Keratinocyte (primary cell): ENCODE data around the gene ARHGAP18.

Experiments used
- CTCF ChIP-seq, 3 experiments: IDR thresholded peaks in 1 of 3; conservative IDR thresholded peaks in 1 of 3; optimal IDR thresholded peaks in 1 of 3; 2 replicates in 2 of 3; 3 replicates in 1 of 3; pipeline versions ENCODE3 to v1.5.1; 2011; ENCODE audit warnings: low read length in 3 of 3, mild to moderate bottlenecking in 3 of 3, moderate library complexity in 2 of 3, control low read depth in 1 of 3, inconsistent platforms in 1 of 3; ENCODE audit not compliant: insufficient read depth in 2 of 3; ENCODE audit errors: extremely low read depth in 1 of 3
- EZH2 ChIP-seq: IDR thresholded peaks from one replicate; pipeline ENCODE4 v1.6.1; 2012; ENCODE audit warnings: inconsistent platforms, mild to moderate bottlenecking, low read length, moderate library complexity

- TF ChIP-seq EZH2 (no peak), CTCF (optimal IDR thresholded peaks at IDR 0.05 in 1 of 3, IDR thresholded peaks at IDR 0.05 in 1 of 3, conservative IDR thresholded peaks at IDR 0.05 in 1 of 3; ENCODE audit: extremely low read depth in 1 of 3, insufficient read depth in 2 of 3, low read length in 3 of 3) (no peak)
Observed at GRCh38 chr6:129555206-129555832, 154.7 kb downstream of the ARHGAP18 start.
